SH-SY5Y (cell line): Measurements from ENCODE around the gene CXorf66.

Experiments
- GATA2 ChIP-seq: IDR thresholded peaks from 2 replicates; pipeline ENCODE4 v1.6.1; 2011; ENCODE audit warnings: mild to moderate bottlenecking, low read depth, low read length
- GATA3 ChIP-seq: IDR thresholded peaks from 2 replicates; pipeline ENCODE4 v1.6.1; 2011; ENCODE audit warnings: low read depth, mild to moderate bottlenecking, low read length, moderate library complexity

DNA sequence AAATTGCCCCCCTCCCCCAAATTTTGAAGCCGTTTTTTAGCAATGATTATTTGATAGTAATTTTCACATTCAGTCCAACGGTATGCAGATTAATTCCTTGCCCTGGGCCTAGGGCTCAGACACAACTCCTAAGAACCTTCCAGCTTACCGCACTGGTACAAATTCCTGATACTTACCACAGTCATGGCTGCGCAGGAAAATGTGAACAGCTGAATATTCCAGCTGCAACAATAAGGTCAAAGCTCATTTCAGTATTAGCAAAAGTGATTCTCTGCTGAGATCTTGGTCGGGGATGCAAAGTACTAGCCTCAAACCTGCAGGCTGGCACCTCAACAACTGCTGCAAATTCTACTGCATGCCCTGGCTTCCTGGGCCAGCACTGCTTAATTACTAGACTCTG is 35.4 kb downstream of the CXorf66 start:
- TF ChIP-seq GATA2 (no peak), GATA3 (no peak)
